Adipocyte (in vitro differentiated cells): Measurements from ENCODE around the gene PEAK1.

Experiments
- DNase-seq: peaks from one replicate; pipeline ENCODE4 v3.0.0-alpha.2; 2015; ENCODE audit warnings: low read depth
- H3K27me3 ChIP-seq: replicated peaks from 2 replicates; pipeline ENCODE4 v1.7.0; 2013; ENCODE audit warnings: mild to moderate bottlenecking, low read length, moderate library complexity; ENCODE audit not compliant: control insufficient read depth, insufficient read depth
- H3K36me3 ChIP-seq: 2 replicates; pipeline ENCODE4 v1.7.0; 2013; ENCODE audit warnings: low read length, mild to moderate bottlenecking, moderate library complexity; ENCODE audit not compliant: control insufficient read depth, insufficient read depth, severe bottlenecking
- H3K4me1 ChIP-seq: 2 replicates; pipeline ENCODE4 v1.7.0; 2013; ENCODE audit warnings: mild to moderate bottlenecking, low read length, moderate library complexity; ENCODE audit not compliant: control insufficient read depth, insufficient read depth
- H3K4me3 ChIP-seq: 2 replicates; pipeline ENCODE4 v1.7.0; 2013; ENCODE audit warnings: mild to moderate bottlenecking, low read length, moderate library complexity
- H3K9ac ChIP-seq: 2 replicates; pipeline ENCODE4 v1.7.0; 2013; ENCODE audit warnings: mild to moderate bottlenecking, low read length, moderate library complexity
- H3K9me3 ChIP-seq: 2 replicates; pipeline ENCODE4 v1.7.0; 2013; ENCODE audit warnings: mild to moderate bottlenecking, low read length, moderate library complexity; ENCODE audit not compliant: control insufficient read depth

Gene PEAK1

DNA sequence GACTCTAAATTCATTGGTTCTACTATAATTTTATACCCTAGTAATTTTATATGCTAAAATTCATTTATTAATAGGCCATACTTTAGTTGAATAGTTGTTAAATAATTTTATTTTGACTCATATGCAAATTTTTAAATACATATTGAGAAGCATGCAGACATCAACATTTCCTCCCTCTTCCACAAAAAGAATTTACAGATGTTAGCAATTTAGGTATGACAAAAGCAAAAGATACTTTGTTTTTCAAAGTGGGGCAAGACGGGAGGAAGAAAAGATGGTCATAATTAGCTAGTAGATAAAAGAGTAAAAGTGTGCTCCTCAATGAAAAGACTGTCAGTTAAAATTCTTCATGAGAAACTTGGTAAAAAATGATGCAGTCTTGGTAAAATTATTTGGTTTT lies 200.1 kb downstream of the PEAK1 start:
- H3K4me1 ChIP-seq, result peaks cover 16% of the 10 kb centered on the region
- H3K9me3 ChIP-seq, result no peaks in the 10 kb centered on the region
- H3K9ac ChIP-seq, result no peak overlapping the region
- H3K36me3 ChIP-seq, result peaks cover 21% of the 10 kb centered on the region
- no peak overlapping the region for H3K4me3 ChIP-seq
- H3K27me3 ChIP-seq, result no peaks in the 10 kb centered on the region
- DNase-seq, result no peak

DNA sequence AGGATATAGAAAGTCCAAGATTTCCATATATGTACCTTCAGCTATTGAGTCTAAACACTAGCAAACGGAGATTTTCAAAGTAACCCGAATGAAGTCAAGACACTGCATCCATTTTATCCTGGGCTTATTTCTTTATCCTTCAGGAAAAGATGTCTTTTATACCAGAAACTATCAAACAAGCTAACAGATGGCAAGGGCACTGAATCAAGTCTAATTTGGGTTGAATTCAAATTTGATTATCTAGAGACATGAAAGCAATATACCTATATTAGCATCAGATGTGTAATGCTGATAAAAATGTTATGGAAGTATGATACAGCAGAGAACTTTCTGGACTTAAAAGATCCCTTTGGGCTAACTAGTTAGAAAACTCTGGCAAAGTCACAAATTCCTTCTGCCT lies 210.7 kb downstream of the PEAK1 start:
- no peak overlapping the region for H3K9ac ChIP-seq
- no peaks in the 10 kb centered on the region for H3K4me1 ChIP-seq
- no peak overlapping the region for H3K4me3 ChIP-seq
- peaks cover 4% of the 10 kb centered on the region for H3K9me3 ChIP-seq
- no peak for DNase-seq
- peaks cover 32% of the 10 kb centered on the region for H3K36me3 ChIP-seq
- no peaks in the 10 kb centered on the region for H3K27me3 ChIP-seq

DNA sequence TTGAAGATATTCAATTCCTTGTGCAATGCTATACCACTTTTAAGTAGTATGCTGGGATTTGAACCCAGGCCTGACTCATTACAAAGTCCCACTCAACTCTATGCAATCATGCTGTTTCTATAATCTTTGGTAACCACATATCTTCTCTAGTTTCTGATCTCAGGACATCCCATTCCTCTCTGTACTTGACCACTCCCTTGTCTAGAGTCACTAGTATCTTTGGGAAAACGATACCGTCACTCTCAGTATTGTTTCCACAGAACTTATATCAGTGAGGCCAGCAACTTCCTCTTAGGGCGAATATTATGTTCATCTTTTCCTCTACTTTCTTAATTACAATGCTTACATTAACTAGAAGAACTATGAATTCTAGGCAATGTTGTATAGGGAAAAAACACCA lies 211.7 kb downstream of the PEAK1 start:
- no peaks in the 10 kb centered on the region for H3K4me1 ChIP-seq
- H3K27me3 ChIP-seq, result no peaks in the 10 kb centered on the region
- peaks cover 29% of the 10 kb centered on the region for H3K36me3 ChIP-seq
- no peak for DNase-seq
- H3K9ac ChIP-seq, result no peak overlapping the region
- peaks cover 4% of the 10 kb centered on the region for H3K9me3 ChIP-seq
- no peak overlapping the region for H3K4me3 ChIP-seq

DNA sequence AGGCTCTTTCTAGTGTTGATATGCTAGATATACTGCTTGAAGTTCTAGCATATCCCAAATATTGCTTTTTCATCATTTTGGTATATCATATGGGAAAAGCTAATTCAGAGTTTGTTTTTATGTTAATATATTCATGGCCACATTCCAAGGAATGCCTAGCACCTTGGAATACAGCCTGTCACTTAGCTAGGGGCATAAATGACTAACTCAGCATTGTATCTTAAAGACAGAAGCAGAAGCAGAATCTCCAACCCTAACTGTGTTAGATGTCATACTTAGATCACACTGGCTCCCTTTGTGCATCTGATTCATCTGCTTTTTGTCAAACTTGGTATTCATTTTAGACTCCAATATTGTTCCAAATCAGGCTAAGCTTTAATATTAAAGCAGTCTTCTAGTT lies 218.2 kb downstream of the PEAK1 start:
- Histone ChIP-seq H3K9ac (no peak overlapping the region), H3K27me3 (no peaks in the 10 kb centered on the region), H3K9me3 (peaks cover 11% of the 10 kb centered on the region), H3K36me3 (peaks cover 41% of the 10 kb centered on the region), H3K4me1 (peaks cover 7% of the 10 kb centered on the region), H3K4me3 (no peak overlapping the region)
- DNase-seq, result no peak

DNA sequence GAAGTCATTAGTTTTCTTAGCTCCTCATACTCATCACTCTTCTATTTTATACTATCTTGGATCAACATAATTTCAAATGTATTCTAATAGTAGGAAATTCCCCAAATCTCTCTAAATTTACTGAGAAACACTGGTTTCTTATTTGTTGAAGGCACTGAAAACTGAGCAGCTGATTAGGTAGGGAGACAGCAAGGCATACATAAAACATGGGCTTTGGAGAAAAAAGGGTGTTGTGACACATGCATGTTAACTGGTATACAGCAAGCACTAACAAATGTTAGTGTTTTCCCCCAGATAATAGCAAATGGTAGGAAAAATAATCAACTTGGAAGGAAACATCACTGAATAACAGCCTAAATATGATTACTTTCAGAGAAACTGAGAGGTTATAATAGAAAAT lies 223.5 kb downstream of the PEAK1 start:
- DNase-seq, result no peak
- Histone ChIP-seq H3K4me1 (no peaks in the 10 kb centered on the region), H3K9me3 (peaks cover 11% of the 10 kb centered on the region), H3K9ac (no peak overlapping the region), H3K36me3 (peaks cover 34% of the 10 kb centered on the region), H3K4me3 (no peak overlapping the region), H3K27me3 (no peaks in the 10 kb centered on the region)

DNA sequence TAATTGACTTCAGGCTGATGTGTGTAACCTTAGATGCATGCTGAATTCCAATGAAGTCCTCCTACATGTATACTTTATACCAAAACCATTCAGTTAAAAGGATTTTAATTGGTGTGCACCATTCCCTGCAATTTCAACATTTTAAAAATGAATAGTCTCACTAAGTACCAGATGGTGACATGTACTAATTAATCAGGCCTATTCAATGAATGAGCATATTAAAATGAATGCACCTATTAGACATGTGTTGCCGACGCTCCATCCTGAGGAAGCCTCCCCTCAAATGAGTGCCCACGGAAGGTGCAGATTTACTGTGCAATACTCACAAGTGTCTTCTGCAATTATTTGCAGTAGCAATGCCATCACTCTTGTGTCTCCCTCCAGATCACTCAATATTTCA lies 224.3 kb downstream of the PEAK1 start:
- Histone ChIP-seq H3K4me1 (no peaks in the 10 kb centered on the region), H3K27me3 (no peaks in the 10 kb centered on the region), H3K36me3 (peaks cover 31% of the 10 kb centered on the region), H3K4me3 (no peak overlapping the region), H3K9me3 (peaks cover 11% of the 10 kb centered on the region), H3K9ac (no peak overlapping the region)
- DNase-seq, result no peak

DNA sequence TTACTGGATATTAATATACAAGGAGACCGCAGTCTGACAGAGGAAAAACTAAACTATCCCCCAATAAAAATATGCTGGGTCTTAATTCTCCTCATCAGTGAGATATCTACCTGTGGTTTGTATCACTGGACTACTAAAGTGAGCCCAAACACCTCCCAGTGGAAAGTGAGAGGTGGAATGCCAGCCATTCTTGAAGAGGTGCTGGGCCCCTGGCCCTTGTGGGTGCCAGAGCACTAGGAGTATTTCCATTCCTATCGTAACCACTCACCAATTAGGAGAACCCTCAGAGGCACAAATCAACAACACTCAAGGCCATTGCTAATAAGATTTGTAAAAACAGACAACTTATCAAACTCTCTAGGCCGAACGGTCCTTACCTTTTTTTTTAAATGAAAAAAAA lies 227.5 kb downstream of the PEAK1 start:
- Histone ChIP-seq H3K4me1 (peaks cover 7% of the 10 kb centered on the region), H3K9me3 (no peaks in the 10 kb centered on the region), H3K4me3 (no peak overlapping the region), H3K9ac (no peak overlapping the region), H3K36me3 (peaks cover 3% of the 10 kb centered on the region), H3K27me3 (no peaks in the 10 kb centered on the region)
- no peak for DNase-seq

DNA sequence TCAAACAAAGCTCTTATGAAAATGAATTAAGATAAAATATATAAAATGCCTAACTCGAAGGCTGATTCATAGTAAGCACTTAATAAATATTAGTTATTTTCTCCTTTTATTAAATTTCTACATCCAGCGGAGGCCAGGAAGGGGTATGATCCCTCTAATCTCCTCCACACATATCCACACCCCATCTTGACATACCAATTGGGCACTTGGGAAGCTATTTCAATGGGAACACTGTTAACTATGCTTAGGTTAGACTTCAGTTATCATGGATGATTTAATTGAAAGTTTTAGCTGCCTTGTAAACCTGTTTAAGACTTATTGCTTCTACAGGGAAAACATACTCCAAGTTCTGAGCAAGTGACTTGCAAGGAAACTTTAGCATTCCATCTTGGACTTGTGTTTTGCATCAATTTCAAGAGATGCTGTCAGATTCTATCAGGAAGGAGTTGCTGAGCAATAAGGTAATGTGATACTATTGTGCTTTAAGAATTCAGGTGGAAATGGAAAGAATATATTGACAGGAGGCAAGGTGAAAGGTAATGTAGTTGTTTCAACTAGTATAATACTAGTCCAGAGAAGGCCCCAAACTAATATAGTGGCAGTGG lies 228.6 kb downstream of the PEAK1 start:
- Histone ChIP-seq H3K27me3 (no peaks in the 10 kb centered on the region), H3K36me3 (peaks cover 3% of the 10 kb centered on the region), H3K9me3 (no peaks in the 10 kb centered on the region), H3K9ac (no peak overlapping the region), H3K4me1 (peaks cover 15% of the 10 kb centered on the region), H3K4me3 (no peak overlapping the region)
- no peak for DNase-seq

DNA sequence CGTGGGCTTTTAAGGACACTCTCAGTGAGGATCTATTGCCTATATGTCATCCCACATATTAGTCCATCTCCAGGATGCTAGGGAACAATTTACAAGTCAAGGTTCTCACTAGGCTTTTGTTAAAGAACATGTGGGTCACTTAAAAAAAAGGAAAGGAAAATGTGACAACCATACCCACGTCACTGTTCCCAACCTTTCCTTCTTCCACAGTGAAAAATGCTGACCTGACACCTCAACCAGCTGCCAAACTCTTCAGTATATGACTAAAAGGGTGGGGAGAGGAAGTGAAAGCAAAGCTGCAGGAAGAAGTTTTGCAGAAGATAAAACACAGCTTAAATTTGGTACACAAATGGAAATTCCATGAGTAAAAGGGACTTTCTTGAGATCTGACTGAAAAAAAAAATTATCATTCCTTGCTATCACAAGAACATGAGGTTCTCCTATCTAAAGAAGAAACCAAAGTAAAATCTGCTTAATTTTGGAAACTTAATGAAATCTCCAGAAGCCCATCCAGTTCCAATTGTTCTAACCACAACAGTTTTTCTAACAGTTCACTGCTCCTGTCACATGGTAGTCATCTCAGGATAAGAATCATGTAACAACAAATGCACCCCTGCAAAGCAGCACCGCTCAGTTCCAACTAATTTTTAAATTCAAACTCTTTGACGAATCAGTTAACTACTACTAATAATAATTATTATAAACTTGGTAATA lies 232.0 kb downstream of the PEAK1 start:
- Histone ChIP-seq H3K4me3 (peak overlapping the region; percentile 46), H3K36me3 (no peaks in the 10 kb centered on the region), H3K9ac (peak overlapping the region; percentile 2), H3K4me1 (peaks cover 15% of the 10 kb centered on the region), H3K9me3 (no peaks in the 10 kb centered on the region), H3K27me3 (no peaks in the 10 kb centered on the region)
- DNase-seq, result peak; percentile 30

DNA sequence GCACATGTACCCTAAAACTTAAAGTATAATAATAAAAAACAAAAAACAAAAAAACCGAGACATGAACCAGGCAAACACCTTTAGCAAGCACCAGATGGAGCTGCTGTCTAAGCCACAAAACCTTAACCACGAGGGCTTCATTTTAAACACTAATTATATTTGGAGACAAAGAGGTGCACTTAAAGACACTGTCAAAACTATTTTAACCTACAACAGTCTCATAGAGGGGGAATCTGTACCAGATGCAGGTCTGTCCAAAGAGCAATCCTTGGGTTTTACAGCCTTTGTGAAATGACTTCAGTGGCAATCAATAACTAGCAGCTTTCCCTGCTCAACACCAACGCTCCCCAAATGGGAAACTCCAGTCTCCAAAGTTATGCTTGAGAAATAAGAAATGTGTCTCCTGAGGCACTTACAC lies 233.3 kb downstream of the PEAK1 start:
- peak; percentile 54 for DNase-seq
- no peaks in the 10 kb centered on the region for H3K27me3 ChIP-seq
- H3K9ac ChIP-seq, result no peak overlapping the region
- peaks cover 15% of the 10 kb centered on the region for H3K4me1 ChIP-seq
- H3K9me3 ChIP-seq, result no peaks in the 10 kb centered on the region
- H3K4me3 ChIP-seq, result no peak overlapping the region
- peaks cover 4% of the 10 kb centered on the region for H3K36me3 ChIP-seq

DNA sequence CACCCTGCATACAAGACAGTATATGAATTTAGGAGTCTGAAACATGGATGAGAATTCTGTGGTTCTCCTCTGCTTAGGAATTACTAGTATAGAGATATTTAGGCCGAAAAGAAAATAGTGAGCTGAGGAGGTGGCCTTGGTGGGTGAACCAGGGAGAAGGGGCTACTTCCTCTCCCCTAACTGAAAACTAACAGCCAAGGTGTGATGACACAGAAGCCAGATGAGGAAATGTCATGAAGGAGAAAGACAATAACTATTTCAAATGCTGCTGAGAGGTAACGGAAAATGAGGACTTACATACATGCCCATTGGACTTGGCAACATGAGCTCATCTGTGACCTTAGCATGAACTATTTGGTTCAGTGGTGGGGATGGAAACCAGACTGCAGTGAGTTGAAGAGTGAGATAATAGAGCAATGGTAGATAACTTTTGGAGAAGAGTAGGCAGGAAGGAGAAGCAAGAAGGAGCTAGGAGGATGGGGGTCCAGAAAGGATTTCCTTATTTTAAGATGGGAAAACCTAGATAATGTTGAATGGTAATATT lies 234.6 kb downstream of the PEAK1 start:
- no peak overlapping the region for H3K4me3 ChIP-seq
- H3K9ac ChIP-seq, result no peak overlapping the region
- H3K27me3 ChIP-seq, result no peaks in the 10 kb centered on the region
- peak; percentile 23 for DNase-seq
- H3K9me3 ChIP-seq, result no peaks in the 10 kb centered on the region
- H3K36me3 ChIP-seq, result peaks cover 16% of the 10 kb centered on the region
- H3K4me1 ChIP-seq, result peaks cover 28% of the 10 kb centered on the region
